K562 (cell line): Measurements from ENCODE around the gene VWA7. TPM values are rescaled to one million over a fixed set of nuclear protein-coding genes. Genes with fewer than 3 reads are reported as not detected.

Experiments used
- CBX1 ChIP-seq: sonication (generic); IDR thresholded peaks from 2 replicates; pipeline ENCODE4 v1.6.1; 2016; ENCODE audit warnings: antibody characterized with exemption, low read depth, mild to moderate bottlenecking
- CSDE1 ChIP-seq, 2 experiments: fragments of 450-650 bp; IDR thresholded peaks; 2 replicates each; pipeline ENCODE4 v1.6.1; 2016; ENCODE audit warnings: mild to moderate bottlenecking in 1 of 2
- FOXJ2 ChIP-seq: fragments of 200-800 bp; sonication (Bioruptor generic); IDR thresholded peaks from 2 replicates; pipeline ENCODE4 v1.6.1; 2016; ENCODE audit warnings: missing genetic modification characterization, missing compliant biosample characterization
- MYBL2 ChIP-seq, 2 experiments: fragments of 450-650 bp in 1 of 2; sonication (generic) in 1 of 2; formaldehyde crosslinking in 1 of 2; IDR thresholded peaks; 2 replicates each; pipeline versions ENCODE4 v1.6.1 to v1.8.1; 2017 to 2022; ENCODE audit warnings: borderline replicate concordance in 1 of 2, inconsistent platforms in 1 of 2, low read depth in 1 of 2, mild to moderate bottlenecking in 1 of 2, missing genetic modification reagents in 1 of 2, moderate library complexity in 1 of 2
- NFE2L1 ChIP-seq: fragments of 450-650 bp; IDR thresholded peaks from 2 replicates; pipeline ENCODE4 v1.6.1; 2016; ENCODE audit warnings: missing genetic modification characterization, low read depth, mild to moderate bottlenecking, missing compliant biosample characterization, moderate library complexity, borderline replicate concordance
- NONO ChIP-seq, 2 experiments: fragments of 200-400 bp in 1 of 2; fragments of 450-650 bp in 1 of 2; formaldehyde crosslinking in 1 of 2; IDR thresholded peaks; 2 replicates each; pipeline ENCODE4 v1.6.1; 2017; ENCODE audit warnings: low read depth in 2 of 2, mild to moderate bottlenecking in 2 of 2, moderate library complexity in 2 of 2, low read length in 1 of 2
- NR3C1 ChIP-seq: sonication (generic); formaldehyde crosslinking; IDR thresholded peaks from 2 replicates; pipeline ENCODE4 v1.8.1; 2022; ENCODE audit warnings: missing genetic modification reagents
- SMARCB1 ChIP-seq: IDR thresholded peaks from 2 replicates; pipeline ENCODE4 v1.6.1; 2011; ENCODE audit warnings: improper control_type of control experiment, low read depth; ENCODE audit not compliant: insufficient read length
- SRSF3 ChIP-seq: fragments of 200-400 bp; formaldehyde crosslinking; IDR thresholded peaks from 2 replicates; pipeline ENCODE4 v1.6.1; 2016; ENCODE audit warnings: mild to moderate bottlenecking, low read length, moderate library complexity; ENCODE audit not compliant: insufficient read depth
- ZBTB7A ChIP-seq: IDR thresholded peaks from 2 replicates; pipeline ENCODE4 v1.6.1; 2011; ENCODE audit warnings: low read depth, mild to moderate bottlenecking, low read length, moderate library complexity, borderline replicate concordance; ENCODE audit not compliant: control insufficient read depth
- ZNF280A ChIP-seq: fragments of 450-650 bp; IDR thresholded peaks from 2 replicates; pipeline ENCODE4 v1.6.1; 2018; ENCODE audit warnings: mild to moderate bottlenecking, low read depth; ENCODE audit not compliant: partially characterized antibody
- ZNF436 ChIP-seq: fragments of 250-450, 450-650 bp; sonication (Bioruptor Pico); formaldehyde crosslinking; IDR thresholded peaks from 2 replicates; pipeline ENCODE4 v1.7.0; 2020; ENCODE audit warnings: mild to moderate bottlenecking
- polyA plus RNA-seq, 8 experiments: library from polyadenylated mRNA; depleted of rRNA in 4 of 8; stranded (reverse) in 5 of 8; unstranded in 3 of 8; fragments of >200 nt; fragmentation: Nextera tagmentation in 2 of 8; fragmentation: Illumina TruSeq in 1 of 8; extraction: Ambion mirVana in 2 of 8; extraction: Trizol in 1 of 8; gene quantifications; 2 replicates each; pipeline versions ENCODE4 v1.2.1 to v1.2.3, GENCODE V29; 2011 to 2014; ENCODE audit warnings: inconsistent platforms in 1 of 8, missing spikeins in 1 of 8
- total RNA-seq, 7 experiments: library from RNA; depleted of rRNA in 6 of 7; stranded (reverse); fragments of >200 nt in 6 of 7; fragmentation: Illumina TruSeq in 2 of 7; extraction: Trizol in 2 of 7; gene quantifications; 2 replicates each; pipeline versions ENCODE4 v1.2.1 to v1.2.3, GENCODE V29; 2011 to 2021; ENCODE audit warnings: low replicate concordance in 1 of 7
- TF ChIP-seq, protein P1 (sequence below): fragments of 450-650 bp; IDR thresholded peaks from 2 replicates; pipeline ENCODE4 v1.7.1; 2018; ENCODE audit warnings: mild to moderate bottlenecking, low read depth; ENCODE audit not compliant: partially characterized antibody
- TF ChIP-seq, protein P2 (sequence below): fragments of 150-350 bp; IDR thresholded peaks from 2 replicates; pipeline ENCODE4 v1.6.1; 2014; ENCODE audit warnings: low read depth, mild to moderate bottlenecking, low read length, borderline replicate concordance
- TF ChIP-seq, protein P3 (sequence below): fragments of 200-800 bp; sonication (Bioruptor generic); IDR thresholded peaks from 2 replicates; pipeline ENCODE4 v1.6.1; 2017; ENCODE audit warnings: missing genetic modification characterization, missing compliant biosample characterization

The VWA7 gene
- total and polyA plus RNA-seq, 9 of the 15 experiments (the other 6 are each of a cell fraction or from before 2014, with no cell fraction given), result 0.18 to 2.9 (median 0.95) TPM

DNA sequence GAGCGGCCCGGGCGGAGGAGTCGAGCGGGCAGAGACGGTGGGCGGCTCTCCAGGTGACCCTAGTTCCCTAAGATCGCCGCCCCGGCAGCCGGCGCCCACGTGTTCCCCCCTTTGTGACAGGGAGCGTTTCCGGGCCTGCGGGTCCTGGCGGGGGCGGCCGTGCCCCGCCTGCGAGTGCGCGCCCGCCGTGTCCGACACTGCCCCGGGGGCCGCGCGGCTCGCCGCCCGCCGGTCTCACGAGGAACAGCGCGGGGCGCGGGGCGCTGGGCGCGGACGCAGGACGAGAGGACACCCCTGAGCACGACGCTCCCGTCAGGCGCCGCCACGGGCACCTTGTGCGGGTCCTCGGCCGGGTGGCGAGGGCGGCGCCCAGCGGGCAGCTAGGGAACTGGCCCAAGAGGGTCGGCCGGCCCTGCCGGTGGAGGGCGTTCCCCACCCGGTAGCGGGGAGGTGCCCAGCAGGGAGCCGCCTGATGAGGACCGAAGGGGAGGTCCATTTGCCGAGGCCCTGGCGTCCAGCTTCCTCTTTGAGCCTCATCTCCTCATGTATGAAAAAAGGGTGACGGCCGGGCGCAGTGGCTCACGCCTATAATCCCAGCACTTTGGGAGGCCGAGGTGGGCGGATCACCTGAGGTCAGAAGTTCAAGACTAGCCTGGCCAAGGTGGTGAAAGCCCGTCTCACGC lies 18.6 kb upstream of the VWA7 start, which contains the start of gene VARS1 (continued):
- TF ChIP-seq, protein P1, sequence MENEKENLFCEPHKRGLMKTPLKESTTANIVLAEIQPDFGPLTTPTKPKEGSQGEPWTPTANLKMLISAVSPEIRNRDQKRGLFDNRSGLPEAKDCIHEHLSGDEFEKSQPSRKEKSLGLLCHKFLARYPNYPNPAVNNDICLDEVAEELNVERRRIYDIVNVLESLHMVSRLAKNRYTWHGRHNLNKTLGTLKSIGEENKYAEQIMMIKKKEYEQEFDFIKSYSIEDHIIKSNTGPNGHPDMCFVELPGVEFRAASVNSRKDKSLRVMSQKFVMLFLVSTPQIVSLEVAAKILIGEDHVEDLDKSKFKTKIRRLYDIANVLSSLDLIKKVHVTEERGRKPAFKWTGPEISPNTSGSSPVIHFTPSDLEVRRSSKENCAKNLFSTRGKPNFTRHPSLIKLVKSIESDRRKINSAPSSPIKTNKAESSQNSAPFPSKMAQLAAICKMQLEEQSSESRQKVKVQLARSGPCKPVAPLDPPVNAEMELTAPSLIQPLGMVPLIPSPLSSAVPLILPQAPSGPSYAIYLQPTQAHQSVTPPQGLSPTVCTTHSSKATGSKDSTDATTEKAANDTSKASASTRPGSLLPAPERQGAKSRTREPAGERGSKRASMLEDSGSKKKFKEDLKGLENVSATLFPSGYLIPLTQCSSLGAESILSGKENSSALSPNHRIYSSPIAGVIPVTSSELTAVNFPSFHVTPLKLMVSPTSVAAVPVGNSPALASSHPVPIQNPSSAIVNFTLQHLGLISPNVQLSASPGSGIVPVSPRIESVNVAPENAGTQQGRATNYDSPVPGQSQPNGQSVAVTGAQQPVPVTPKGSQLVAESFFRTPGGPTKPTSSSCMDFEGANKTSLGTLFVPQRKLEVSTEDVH, result peak; percentile 74
- TF ChIP-seq SMARCB1 (no peak), CSDE1 (IDR thresholded peaks at IDR 0.05) (no peak), CBX1 (peak; percentile 82), SRSF3 (no peak), FOXJ2 (tag) (no peak), ZNF436 (CRISPR knock-in tag) (peak; percentile 65), MYBL2 (IDR thresholded peaks at IDR 0.05; ENCODE audit: low read depth) (no peak), MYBL2 (CRISPR knock-in tag; IDR thresholded peaks at IDR 0.05; ENCODE audit: borderline replicate concordance) (no peak), NR3C1 (CRISPR knock-in tag) (peak; percentile 68; the same call in 1 of the 2 replicates), ZBTB7A (peak; percentile 99), ZNF280A (no peak), NONO (IDR thresholded peaks at IDR 0.05; ENCODE audit: low read depth in 2 of 2, low read length in 1 of 2) (peak; percentile 18 to 98; a peak in 2 of 4 replicates), NFE2L1 (tag) (no peak)
- TF ChIP-seq, protein P2, sequence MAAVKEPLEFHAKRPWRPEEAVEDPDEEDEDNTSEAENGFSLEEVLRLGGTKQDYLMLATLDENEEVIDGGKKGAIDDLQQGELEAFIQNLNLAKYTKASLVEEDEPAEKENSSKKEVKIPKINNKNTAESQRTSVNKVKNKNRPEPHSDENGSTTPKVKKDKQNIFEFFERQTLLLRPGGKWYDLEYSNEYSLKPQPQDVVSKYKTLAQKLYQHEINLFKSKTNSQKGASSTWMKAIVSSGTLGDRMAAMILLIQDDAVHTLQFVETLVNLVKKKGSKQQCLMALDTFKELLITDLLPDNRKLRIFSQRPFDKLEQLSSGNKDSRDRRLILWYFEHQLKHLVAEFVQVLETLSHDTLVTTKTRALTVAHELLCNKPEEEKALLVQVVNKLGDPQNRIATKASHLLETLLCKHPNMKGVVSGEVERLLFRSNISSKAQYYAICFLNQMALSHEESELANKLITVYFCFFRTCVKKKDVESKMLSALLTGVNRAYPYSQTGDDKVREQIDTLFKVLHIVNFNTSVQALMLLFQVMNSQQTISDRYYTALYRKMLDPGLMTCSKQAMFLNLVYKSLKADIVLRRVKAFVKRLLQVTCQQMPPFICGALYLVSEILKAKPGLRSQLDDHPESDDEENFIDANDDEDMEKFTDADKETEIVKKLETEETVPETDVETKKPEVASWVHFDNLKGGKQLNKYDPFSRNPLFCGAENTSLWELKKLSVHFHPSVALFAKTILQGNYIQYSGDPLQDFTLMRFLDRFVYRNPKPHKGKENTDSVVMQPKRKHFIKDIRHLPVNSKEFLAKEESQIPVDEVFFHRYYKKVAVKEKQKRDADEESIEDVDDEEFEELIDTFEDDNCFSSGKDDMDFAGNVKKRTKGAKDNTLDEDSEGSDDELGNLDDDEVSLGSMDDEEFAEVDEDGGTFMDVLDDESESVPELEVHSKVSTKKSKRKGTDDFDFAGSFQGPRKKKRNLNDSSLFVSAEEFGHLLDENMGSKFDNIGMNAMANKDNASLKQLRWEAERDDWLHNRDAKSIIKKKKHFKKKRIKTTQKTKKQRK, result no peak
- TF ChIP-seq, protein P3, sequence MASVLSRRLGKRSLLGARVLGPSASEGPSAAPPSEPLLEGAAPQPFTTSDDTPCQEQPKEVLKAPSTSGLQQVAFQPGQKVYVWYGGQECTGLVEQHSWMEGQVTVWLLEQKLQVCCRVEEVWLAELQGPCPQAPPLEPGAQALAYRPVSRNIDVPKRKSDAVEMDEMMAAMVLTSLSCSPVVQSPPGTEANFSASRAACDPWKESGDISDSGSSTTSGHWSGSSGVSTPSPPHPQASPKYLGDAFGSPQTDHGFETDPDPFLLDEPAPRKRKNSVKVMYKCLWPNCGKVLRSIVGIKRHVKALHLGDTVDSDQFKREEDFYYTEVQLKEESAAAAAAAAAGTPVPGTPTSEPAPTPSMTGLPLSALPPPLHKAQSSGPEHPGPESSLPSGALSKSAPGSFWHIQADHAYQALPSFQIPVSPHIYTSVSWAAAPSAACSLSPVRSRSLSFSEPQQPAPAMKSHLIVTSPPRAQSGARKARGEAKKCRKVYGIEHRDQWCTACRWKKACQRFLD (CRISPR knock-in tag), result peak; percentile 99
